HK-2 (cell line): Measurements from ENCODE around the gene RTBDN.

Source experiments
- DNase-seq: peaks from one replicate; pipeline ENCODE4 v3.0.0-alpha.2; 2018; ENCODE audit not compliant: unreplicated experiment

Gene RTBDN

DNA sequence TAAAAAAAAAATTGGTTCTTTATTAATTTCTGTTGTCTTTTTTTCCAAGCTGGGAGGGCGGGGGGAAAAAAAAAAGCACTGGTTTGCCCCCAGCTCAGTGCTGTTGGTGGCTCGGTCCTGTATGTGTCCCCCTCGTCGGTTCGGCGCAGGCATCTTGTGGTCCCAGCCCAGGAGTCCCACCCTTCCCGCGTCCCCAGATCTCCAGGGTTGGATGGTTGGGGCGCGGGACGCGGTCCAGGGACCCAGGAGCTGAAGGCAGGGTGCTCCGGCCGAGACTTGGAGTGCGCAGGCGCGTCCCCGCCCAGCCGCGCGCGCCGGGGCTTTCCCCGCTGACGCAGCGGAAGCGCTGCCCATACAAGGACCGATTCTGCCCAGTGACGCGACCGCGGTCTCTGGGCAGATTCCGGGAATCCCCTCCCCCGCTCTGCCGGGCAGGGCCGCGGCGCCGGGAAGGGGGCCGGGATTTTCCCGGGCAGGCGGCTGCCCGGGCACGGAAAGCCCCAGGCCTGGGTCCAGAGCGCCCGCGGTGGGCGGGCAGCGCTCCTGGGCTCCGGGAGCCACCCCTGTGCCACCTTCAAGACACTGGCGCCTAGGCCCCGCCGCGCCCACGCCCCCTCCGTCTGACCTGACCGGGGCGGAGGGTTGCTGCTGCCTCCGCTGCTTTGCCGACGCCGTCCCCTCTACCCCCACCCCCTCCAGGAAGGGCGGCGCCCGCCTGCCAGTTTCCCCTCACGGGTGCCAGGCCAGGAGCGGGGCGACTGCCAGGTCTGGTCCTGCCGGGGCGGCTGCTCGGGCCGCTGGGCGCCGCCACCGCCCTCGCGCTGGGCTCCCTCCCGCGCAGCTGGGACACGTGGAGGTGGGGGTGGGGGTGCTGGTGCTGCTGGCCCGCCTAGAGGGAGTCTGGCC is 40.8 kb downstream of the RTBDN start:
- DNase-seq: peak; percentile 96

DNA sequence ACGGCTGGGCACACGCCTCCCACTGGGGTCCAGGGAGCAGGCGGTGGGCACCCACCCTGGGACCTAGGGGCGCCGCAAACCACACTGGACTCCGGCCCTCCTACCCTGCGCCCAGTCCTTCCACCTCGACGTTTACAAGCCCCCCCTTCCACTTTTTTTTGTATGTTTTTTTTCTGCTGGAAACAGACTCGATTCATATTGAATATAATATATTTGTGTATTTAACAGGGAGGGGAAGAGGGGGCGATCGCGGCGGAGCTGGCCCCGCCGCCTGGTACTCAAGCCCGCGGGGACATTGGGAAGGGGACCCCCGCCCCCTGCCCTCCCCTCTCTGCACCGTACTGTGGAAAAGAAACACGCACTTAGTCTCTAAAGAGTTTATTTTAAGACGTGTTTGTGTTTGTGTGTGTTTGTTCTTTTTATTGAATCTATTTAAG is 41.5 kb downstream of the RTBDN start:
- no peak for DNase-seq

DNA sequence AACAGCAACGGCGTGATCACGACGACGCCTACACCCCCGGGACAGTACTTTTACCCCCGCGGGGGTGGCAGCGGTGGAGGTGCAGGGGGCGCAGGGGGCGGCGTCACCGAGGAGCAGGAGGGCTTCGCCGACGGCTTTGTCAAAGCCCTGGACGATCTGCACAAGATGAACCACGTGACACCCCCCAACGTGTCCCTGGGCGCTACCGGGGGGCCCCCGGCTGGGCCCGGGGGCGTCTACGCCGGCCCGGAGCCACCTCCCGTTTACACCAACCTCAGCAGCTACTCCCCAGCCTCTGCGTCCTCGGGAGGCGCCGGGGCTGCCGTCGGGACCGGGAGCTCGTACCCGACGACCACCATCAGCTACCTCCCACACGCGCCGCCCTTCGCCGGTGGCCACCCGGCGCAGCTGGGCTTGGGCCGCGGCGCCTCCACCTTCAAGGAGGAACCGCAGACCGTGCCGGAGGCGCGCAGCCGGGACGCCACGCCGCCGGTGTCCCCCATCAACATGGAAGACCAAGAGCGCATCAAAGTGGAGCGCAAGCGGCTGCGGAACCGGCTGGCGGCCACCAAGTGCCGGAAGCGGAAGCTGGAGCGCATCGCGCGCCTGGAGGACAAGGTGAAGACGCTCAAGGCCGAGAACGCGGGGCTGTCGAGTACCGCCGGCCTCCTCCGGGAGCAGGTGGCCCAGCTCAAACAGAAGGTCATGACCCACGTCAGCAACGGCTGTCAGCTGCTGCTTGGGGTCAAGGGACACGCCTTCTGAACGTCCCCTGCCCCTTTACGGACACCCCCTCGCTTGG is 42.1 kb downstream of the RTBDN start:
- DNase-seq: peak; percentile 66

DNA sequence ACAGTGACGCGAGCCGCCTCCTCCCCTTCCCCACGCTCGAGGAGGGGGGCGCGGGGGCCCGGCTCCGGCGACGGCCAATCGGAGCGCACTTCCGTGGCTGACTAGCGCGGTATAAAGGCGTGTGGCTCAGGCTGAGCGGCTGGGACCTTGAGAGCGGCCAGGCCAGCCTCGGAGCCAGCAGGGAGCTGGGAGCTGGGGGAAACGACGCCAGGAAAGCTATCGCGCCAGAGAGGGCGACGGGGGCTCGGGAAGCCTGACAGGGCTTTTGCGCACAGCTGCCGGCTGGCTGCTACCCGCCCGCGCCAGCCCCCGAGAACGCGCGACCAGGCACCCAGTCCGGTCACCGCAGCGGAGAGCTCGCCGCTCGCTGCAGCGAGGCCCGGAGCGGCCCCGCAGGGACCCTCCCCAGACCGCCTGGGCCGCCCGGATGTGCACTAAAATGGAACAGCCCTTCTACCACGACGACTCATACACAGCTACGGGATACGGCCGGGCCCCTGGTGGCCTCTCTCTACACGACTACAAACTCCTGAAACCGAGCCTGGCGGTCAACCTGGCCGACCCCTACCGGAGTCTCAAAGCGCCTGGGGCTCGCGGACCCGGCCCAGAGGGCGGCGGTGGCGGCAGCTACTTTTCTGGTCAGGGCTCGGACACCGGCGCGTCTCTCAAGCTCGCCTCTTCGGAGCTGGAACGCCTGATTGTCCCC is 42.9 kb downstream of the RTBDN start, which contains the start of gene JUNB:
Gene JUNB (plus strand): TSS at position 142 of the 706 bp plus-strand sequence. CDS start 286 bp downstream, at position 428.
- DNase-seq: peak; percentile 98

DNA sequence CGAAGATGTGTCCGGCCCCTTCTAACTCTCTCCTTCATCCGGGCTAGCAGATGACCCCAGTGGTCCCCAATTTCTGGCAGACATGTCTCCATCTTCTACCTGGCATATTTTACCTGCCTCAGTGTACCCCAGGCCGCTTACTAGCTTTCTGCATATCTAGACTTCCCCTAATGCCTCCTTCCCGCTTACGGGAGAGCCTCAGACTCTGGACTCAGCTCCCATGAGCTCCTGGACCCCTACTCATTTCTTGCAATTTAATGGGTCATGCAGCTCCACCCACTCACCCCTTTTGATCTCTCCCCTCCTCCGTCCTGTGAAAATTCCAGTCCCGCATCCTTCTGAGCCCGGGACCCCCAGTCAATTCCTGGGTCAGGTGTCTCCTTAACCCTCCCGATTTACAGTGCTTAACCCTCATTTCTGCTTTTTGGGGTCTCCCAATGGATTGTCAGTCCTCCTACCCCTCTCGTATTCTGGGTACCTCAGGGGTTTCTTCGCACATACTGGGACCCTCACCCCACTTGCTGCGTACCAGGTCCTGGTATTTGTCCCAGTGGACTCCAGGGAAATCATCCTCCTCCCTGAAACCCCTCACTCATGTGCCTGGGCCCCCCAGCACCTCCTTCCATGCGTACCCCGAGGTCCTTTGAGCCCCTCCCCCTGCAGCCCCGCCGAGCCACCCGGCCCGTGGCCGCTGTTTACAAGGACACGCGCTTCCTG is 43.6 kb downstream of the RTBDN start:
- DNase-seq: no peak

DNA sequence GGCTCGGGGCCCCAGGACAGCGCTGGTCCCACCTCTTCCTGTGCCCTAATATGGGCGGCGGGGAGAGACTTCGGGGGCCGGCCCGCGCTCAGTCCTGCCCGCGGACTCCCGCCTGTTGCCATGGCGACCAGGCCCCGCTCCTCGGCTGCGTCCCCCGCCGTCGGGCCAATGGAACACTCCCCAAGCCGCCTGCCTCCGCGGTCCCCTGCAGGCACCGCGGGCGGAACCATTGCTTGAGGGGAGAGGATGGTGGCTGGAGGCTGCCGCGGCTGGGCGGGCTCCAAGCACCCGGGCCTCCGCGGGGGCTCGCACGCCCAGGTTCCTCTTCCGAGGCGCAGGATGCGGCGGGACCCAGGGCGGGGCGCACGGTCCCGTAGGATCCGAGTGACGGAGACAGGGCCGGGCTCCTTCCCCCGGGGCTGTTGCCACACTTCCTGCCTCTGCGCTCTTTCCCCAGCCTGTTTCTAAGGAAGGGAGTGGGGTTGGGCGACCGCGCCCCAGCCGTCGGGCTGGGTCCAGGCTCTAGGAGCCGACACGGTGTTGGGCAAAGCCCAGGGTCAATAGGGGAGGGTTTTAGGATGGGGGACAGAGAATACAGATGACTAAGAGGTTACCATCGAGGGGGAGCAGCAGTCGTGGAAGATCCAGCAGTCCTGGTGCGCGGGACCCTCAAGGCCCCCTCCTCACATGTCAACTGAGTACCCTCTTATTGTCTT is 44.3 kb downstream of the RTBDN start:
- peak; percentile 96 for DNase-seq

DNA sequence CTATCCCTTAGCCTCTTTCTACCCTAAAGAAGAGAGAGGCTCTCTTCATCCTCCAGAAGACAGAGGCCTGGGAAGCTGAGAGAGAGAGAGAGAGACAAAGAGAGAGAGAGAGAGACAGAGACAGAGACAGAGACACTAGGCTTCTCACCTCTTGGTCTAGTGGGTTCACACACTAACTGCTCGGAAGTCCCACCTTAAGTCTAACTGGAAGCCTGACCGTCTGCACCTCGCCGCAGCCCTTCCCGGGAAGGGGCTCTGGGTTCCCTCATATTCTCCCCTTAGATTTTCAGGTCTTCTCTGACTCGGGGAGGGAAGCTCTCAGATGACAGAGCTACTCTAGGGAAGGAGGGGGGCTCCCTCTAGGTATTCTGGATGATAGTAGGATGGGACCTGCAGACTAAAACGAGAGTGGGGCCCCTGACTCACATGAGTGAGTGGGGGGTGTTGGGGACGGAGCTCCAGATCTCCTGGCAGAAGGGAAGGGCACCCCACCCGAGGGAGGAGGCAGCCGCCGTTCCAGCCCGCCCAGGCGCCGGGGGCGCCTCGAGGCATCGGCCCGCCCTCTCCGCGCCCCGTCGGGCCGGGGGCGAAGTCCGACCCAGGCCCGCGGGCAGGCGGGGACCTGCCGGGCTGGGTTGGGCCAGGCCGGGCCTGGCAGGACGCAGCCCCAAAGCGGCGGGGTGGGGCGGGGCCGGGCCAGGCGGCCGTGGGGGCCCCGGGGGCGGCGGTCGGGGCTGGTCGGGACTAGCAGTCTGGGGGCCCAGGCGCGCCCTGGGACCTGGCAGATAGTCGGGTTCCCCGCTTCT is 45.1 kb downstream of the RTBDN start:
- DNase-seq: no peak

DNA sequence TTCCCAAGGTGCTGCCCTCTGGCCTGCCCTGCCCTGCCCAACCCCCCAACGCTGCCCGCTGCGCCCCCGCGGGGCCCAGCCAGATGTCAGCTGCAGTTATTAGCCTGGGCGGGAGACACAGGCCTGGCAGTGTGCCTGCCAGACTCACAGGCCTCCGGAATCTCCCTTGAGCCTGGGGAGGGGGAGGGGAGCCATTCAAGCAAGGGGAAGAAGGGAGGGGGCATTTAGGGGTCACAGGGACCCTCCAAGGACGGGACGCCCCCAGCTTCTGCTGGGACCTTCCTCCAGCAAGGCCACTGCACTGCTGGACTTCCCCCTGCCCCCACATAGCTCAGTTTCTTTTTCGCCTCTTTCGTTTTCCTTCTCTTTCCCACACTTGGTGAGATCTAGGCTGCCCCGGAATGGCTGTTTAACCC is 45.7 kb downstream of the RTBDN start:
- peak; percentile 82 for DNase-seq

DNA sequence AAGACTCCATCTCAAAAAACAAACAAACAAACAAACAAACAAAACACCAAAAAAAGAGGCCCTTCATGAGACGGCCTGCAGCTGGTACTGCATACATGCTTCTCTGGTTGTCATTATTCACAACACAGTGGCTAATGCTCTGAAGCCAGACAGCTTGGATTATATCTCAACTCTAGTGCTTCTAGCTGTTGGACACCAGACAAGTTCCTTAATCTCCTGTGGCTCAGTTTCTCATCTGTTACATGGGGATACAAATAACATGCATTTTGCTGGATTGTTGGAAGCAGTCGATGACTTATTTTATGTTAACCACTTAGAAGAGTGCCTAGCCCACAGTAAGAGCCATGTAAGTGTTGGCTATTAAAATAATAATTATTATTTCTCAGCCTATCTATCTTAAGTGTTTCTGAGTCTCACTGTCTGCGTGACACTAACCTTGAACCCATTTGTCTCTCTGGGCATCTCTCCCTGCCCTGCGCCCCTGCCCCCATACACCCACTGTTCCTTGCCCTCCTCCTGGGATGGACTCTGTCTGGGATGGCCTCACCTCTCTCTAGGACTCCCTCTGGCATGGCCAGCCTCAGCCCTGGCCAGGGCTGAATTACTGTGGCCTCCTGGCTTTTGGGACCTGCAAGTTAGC is 46.2 kb downstream of the RTBDN start:
- DNase-seq: no peak

DNA sequence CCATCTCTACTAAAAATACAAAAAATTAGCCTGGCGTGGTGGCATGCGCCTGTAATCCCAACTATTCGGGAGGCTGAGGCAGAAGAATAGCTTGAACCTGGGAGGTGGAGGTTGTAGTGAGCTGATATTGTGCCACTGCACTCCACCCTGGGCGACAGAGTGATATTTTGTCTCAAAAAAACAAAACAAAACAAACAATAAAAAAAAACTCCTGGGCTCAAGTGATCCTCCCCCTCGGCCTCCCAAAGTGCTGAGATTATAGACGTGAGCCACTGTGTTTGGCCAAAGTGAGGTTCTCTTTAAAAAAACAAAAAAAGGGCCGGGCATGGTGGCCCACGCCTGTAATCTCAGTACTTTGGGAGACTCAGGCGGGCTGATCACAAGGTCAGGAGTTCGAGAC is 46.9 kb downstream of the RTBDN start:
- no peak for DNase-seq

DNA sequence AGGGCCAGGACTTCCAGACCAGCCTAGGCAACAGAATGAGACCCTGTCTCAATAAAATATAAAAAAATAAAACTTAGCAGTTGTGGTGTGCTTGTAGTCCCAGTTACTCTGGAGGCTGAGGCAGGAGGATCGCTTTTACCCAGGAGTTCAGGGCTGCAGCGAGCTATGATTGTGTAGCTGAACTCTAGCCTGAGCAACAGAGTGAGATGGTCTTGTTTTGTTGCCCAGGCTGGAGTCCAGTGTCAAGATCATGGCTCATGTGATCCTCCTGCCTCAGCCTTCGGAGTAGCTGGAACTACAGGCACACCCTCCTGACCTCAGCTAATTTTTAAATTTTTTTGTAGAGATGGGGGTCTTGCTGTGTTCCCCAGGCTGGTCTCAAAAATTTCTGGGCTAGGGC is 47.4 kb downstream of the RTBDN start:
- DNase-seq: no peak

DNA sequence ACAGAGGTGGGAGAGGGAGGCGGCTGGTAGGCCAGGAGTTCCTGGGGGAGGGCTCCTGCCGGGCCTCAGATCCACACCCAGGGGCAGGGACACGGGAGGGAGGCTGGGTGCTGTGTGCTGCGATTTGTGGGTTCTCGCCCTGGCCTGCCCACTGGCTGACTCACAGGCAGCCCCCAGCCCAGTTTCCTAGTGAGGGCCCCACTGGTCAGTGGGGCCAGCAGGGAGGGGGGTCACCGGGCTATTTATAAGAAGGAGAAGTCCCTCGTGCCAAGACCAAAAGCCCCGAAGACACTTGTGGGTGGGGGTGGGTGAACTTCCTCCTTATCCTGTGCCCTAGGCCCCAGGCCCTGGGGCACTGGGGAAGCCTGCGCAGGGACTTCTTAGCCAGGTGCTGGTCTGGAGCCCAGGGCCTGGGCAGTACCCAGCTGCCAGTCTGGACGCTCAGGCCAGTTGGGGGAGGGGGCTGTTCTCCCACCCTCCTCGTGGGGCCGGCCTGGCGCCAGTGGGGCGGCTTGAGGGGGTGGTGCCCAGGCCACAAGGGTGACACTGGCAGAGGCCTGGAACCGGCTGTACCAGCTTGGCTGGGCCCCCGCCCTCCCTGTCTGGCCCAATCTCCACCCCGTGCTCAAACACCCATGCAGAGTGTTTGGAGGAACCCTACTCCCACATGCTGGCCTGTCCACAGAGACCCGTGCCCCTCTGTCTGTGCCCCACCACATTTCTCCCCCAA is 48.1 kb downstream of the RTBDN start:
- no peak for DNase-seq

DNA sequence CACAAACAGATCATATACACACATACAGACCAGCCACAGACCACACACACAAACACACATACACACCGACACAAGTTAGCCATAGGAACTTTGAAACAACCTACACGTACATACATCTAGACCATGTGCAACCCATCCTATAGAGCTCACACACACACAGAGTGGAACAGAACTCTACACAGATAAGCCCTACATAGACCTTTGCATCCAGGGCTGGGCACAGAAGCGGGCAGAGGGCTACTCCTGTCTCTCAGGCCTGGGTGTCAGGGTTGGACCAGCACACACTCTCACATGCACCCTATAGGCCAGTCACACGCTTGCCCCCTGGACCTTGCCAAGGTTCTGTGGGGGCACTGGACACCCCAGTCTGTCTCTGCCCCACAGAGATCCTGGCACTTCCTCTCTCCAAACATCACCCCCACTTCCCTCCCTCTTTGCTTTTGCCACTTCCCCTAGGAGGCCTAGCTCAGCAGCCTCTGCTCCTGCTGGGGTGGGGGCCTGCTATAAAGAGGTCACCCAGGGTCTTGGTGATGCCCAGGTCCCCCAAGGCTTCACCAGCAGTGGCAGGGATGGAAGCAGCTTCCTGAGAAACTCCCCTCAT is 48.8 kb downstream of the RTBDN start:
- DNase-seq: no peak

DNA sequence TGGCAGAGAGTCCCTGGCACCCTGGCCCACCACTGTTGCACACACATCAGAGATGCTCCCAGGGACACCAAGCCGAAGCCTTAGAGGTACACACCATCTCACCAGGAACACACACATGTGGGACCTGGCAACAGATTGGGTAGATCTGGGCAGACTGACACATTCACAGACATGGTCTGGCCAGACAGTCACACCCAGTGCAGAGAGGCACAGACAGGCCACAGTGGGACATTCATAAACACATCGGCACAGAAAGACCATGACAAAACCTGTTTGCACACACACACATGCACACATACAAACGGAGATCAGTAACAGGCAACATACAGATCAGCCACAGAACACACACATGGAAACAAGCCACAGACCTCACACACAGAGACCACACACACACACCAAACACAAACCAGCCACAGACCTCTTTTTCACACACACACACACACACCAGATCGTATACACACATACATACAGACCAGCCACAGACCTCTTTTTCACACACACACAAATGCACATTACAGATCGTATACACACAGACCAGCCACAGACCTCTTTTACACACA is 49.4 kb downstream of the RTBDN start:
- DNase-seq: peak; percentile 24

DNA sequence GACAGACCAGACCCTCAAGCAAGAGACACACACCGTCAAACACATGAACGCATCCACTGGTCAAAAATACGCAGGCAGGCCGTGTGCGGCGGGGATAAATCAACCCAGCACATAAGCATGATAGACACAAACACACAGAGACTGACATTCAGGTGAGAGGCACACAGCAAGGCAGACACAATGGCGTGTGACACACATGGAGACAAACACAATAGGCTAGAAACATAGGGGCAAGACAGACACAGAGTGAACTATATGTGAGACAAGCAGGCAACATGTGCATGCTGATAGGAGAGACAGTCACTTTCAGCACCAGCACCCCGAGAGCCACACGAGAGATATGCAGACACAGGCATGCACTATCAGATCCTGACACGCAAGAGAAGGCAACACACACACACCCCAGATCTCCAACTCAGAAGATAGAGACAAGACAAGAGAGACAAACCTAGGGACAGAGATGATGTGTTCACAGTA is 49.9 kb downstream of the RTBDN start:
- no peak for DNase-seq

DNA sequence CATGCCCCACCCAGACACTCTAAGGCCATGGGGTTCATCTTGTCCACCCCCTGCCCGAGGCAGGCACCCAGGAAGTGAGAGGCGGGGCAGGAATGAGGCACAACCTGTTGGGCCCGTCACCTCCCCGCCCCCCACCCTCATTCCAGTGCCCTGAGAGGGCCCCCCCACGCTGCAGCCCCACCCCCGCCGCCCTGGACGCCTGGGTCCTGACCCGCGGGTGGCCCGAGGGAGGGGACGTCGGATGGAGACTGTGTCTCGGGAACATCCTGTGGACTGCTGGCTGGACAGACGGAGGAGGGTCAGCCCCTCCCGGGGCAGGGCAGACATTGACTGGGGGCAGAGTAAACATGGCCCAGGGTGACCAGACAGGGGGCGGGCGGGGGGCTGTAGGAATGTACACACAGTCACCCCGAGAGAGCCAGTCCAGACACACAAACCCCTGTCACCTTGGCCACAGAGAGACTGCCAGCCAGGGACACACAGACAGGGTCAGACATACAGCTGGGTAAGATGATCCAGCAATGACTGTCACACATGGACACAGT is 50.5 kb downstream of the RTBDN start:
- peak; percentile 71 for DNase-seq

DNA sequence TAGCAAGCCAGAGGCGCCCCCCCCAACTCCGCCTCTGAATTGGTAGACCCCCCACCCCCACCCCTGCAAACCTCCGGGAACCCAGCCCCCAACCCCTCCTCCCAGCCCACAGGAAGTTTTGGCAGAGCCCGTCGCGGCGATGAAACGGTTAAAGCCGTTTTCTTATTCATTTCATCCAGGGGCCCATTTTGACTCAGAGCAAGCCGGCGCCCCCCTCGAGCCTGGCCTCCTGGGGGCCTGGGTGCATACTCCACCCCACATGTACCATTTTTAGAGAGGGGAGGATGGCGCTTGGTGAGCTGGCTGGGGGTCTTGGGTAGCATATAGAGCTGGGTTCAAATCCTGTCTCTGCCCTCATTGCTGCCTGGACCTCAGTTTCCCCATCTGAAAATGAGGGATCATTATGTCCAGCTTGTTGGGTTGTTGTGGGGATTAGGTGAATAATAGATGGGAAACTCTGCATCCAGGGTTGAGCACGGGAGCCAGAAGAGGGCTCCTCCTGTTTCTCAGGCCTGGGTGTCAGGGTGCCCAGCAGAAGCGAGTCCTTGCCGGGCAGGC is 51.0 kb downstream of the RTBDN start:
- no peak for DNase-seq
